ENCODE data around the gene HNRNPA2B1.

DNA sequence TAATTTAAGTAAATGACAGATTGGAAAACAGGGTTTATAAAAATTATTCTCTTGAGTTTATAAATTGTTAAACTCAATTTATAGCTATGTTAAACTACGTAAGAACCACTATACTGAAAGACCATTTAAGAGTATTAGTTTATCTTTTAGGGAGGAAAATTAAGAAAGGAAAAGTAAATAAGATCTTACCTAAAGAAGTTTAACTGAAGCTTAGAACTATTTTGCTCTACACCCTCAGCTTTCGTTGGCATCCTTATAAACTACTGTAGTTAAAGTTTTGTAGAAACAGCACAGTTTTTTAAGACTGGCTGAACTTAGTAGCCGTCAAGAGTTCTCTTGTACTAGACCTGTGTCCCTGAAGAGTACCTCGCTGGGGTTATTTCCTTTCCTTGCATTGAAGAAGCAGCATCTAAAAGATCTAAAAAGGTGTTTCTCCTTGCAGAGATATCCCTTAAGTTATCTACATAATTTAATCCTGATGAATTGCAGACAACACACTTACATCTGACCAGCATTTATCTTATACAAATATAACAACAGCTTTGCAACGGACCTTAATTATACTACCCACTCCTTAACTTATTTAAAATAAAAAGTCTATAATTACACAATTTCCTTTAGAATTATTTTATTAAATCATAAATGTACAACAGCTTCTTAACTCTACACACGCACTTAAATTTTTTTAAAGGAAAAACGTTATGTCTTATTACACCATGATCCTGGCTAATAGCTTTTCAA is 9.1 kb downstream of the HNRNPA2B1 start:
- TF ChIP-seq, protein P1, sequence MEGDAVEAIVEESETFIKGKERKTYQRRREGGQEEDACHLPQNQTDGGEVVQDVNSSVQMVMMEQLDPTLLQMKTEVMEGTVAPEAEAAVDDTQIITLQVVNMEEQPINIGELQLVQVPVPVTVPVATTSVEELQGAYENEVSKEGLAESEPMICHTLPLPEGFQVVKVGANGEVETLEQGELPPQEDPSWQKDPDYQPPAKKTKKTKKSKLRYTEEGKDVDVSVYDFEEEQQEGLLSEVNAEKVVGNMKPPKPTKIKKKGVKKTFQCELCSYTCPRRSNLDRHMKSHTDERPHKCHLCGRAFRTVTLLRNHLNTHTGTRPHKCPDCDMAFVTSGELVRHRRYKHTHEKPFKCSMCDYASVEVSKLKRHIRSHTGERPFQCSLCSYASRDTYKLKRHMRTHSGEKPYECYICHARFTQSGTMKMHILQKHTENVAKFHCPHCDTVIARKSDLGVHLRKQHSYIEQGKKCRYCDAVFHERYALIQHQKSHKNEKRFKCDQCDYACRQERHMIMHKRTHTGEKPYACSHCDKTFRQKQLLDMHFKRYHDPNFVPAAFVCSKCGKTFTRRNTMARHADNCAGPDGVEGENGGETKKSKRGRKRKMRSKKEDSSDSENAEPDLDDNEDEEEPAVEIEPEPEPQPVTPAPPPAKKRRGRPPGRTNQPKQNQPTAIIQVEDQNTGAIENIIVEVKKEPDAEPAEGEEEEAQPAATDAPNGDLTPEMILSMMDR (conservative IDR thresholded peaks at IDR 0.05; ENCODE audit: low read depth, low read length) = no peak
- TF ChIP-seq FOS (IDR thresholded peaks at IDR 0.05; ENCODE audit: low read depth, low read length) (no peak), POLR2A (IDR thresholded peaks at IDR 0.05; ENCODE audit: low read depth, low read length) (no peak), RAD21 (IDR thresholded peaks at IDR 0.05; ENCODE audit: low read length) (no peak), MXI1 (IDR thresholded peaks at IDR 0.05; ENCODE audit: borderline replicate concordance, low read depth, low read length) (no peak), BHLHE40 (IDR thresholded peaks at IDR 0.05; ENCODE audit: low read depth, low read length) (no peak)

Measured in IMR-90 (cell line).